DND-41 (cell line): ENCODE measurements around the gene TEX26.

ENCODE experiments used
- ATAC-seq: fragments of 200-7000 bp; cut with Tn5 transposase; 3 replicates; pipeline ENCODE4 v1.9.1; 2021; ENCODE audit warnings: low read depth; ENCODE audit not compliant: insufficient read depth
- DNase-seq: peaks from one replicate; pipeline ENCODE4 v3.0.0-alpha.2; 2020
- H2AFZ ChIP-seq: 2 replicates; pipeline ENCODE4 v1.6.0; 2012; ENCODE audit warnings: low read depth, low read length
- H3K27ac ChIP-seq: 2 replicates; pipeline ENCODE4 v1.5.1; 2012; ENCODE audit warnings: low read length, inconsistent platforms
- H3K27me3 ChIP-seq: fragments of 200-600 bp; sonication (generic); 2 replicates; pipeline ENCODE4 v1.6.0; 2012; ENCODE audit warnings: low read length, mild to moderate bottlenecking, inconsistent platforms; ENCODE audit not compliant: insufficient read depth, poor library complexity
- H3K36me3 ChIP-seq: 2 replicates; pipeline ENCODE4 v1.5.1; 2012; ENCODE audit warnings: low read length, inconsistent platforms; ENCODE audit not compliant: insufficient read depth
- H3K4me1 ChIP-seq: 2 replicates; pipeline ENCODE4 v1.5.1; 2012; ENCODE audit warnings: mild to moderate bottlenecking, low read length; ENCODE audit not compliant: insufficient read depth
- H3K4me2 ChIP-seq: 2 replicates; pipeline ENCODE4 v1.6.0; 2012; ENCODE audit warnings: mild to moderate bottlenecking, moderate library complexity, low read length, inconsistent platforms; ENCODE audit not compliant: insufficient read depth
- H3K4me3 ChIP-seq, 2 experiments: fragments of 200-600 bp in 1 of 2; shearing (Covaris generic) in 1 of 2; 2 replicates each; pipeline ENCODE4 v1.5.1; 2012 to 2016; ENCODE audit warnings: inconsistent platforms in 2 of 2, low read length in 2 of 2, mild to moderate bottlenecking in 2 of 2, low read depth in 1 of 2, moderate library complexity in 1 of 2
- H3K79me2 ChIP-seq: 2 replicates; pipeline ENCODE4 v1.6.0; 2012; ENCODE audit warnings: low read length, inconsistent platforms; ENCODE audit not compliant: insufficient read depth
- H3K9ac ChIP-seq: 2 replicates; pipeline ENCODE4 v1.6.0; 2012; ENCODE audit warnings: low read depth, mild to moderate bottlenecking, inconsistent platforms, low read length, moderate library complexity
- H3K9me3 ChIP-seq: 2 replicates; pipeline ENCODE4 v1.5.1; 2012; ENCODE audit warnings: low read length, moderate library complexity, mild to moderate bottlenecking, inconsistent platforms; ENCODE audit not compliant: insufficient read depth, severe bottlenecking
- H4K20me1 ChIP-seq: 2 replicates; pipeline ENCODE4 v1.6.0; 2012; ENCODE audit warnings: low read length; ENCODE audit not compliant: insufficient read depth
- CTCF ChIP-seq: IDR thresholded peaks from 2 replicates; pipeline ENCODE4 v1.5.1; 2012; ENCODE audit warnings: borderline replicate concordance, low read length, moderate library complexity, mild to moderate bottlenecking; ENCODE audit not compliant: poor library complexity, severe bottlenecking; ENCODE audit errors: extremely low read depth
- EZH2 ChIP-seq: IDR thresholded peaks from 3 replicates; pipeline ENCODE4 v1.6.1; 2012; ENCODE audit warnings: borderline replicate concordance, low read depth, mild to moderate bottlenecking, moderate library complexity, low read length, inconsistent platforms; ENCODE audit not compliant: severe bottlenecking

Gene TEX26

DNA sequence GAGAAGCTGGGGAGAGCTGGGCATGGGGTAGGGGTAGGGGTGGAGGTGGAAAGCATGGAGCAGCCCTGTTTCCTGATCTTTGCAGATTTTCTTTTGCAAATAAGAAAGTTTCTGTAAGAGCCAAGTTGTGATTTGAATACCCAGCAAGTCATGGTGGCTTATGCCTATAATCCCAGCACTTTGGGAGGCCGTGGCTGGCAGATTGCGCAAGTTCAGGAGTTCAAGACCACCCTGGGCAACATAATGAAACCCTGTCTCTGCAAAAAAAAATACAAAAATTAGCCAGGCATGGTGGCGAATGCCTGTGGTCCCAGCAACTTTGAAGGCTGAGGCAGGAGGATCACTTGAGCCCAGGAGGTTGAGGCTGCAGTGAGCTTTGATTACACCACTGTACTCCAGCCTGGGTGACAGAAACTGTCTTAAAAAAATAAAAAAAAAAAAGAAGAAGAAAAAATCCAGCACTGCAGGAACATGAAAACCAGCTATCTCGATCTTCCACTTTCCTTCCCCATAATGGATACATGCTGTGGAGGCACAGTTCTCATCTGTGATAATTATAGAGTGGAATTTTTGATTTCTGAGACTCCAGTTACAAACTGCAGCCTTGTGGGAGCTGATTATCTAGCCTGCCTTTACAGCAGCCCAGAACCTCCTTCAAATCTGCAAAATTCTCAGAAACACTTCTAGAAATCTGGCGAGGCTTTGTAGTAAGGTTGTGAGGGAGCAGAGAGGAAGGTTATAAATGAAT is 12.1 kb upstream of the TEX26 start:
- no peak for ATAC-seq
- H3K4me1 ChIP-seq = no peaks in the 10 kb centered on the region
- no peak overlapping the region for H3K4me3 ChIP-seq
- no peaks in the 10 kb centered on the region for H3K9me3 ChIP-seq
- H2AFZ ChIP-seq = no peak overlapping the region
- peaks cover 35% of the 10 kb centered on the region for H3K27me3 ChIP-seq
- no peak overlapping the region for H3K27ac ChIP-seq
- no peak overlapping the region for H3K4me2 ChIP-seq
- no peak for DNase-seq
- H3K79me2 ChIP-seq = no peaks in the 10 kb centered on the region
- H3K36me3 ChIP-seq = no peaks in the 10 kb centered on the region
- H4K20me1 ChIP-seq = 0 out of 2 replicates have a peak, but pooled peaks cover 3% of the 10 kb centered on the region
- no peak overlapping the region for H3K9ac ChIP-seq
- TF ChIP-seq CTCF = no peak
- no peak for TF ChIP-seq EZH2

DNA sequence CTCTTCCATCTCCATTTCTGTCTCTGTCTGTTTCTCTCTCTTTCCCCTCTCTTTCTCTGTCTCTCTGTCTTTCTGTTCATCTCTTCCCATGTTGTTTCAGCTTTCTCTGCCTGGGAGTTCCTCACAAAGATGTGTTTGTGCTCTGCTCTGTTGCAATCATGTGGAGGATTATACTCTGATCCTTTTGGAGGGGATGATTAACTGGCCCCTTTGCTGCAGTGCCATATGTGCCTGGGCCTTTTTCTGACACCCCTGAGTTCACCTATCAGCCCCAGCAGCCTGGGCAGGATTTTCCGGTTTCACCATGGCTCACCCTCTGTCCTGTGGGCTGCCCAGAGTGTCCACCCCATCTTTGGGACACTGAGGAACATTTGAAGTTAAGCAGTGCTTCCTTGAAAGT is 9.0 kb upstream of the TEX26 start:
- H3K9me3 ChIP-seq = no peaks in the 10 kb centered on the region
- H3K79me2 ChIP-seq = no peaks in the 10 kb centered on the region
- peaks cover 37% of the 10 kb centered on the region for H3K27me3 ChIP-seq
- H3K4me3 ChIP-seq = no peak overlapping the region
- no peaks in the 10 kb centered on the region for H3K4me1 ChIP-seq
- no peak overlapping the region for H3K4me2 ChIP-seq
- DNase-seq (no peak), ATAC-seq (no peak)
- H2AFZ ChIP-seq = no peak overlapping the region
- no peak overlapping the region for H3K27ac ChIP-seq
- no peaks in the 10 kb centered on the region for H3K36me3 ChIP-seq
- H3K9ac ChIP-seq = no peak overlapping the region
- H4K20me1 ChIP-seq = 0 out of 2 replicates have a peak, but pooled peaks cover 3% of the 10 kb centered on the region
- TF ChIP-seq CTCF (no peak), EZH2 (no peak)

- H3K27ac ChIP-seq = no peak overlapping the region
- H2AFZ ChIP-seq = no peak overlapping the region
- no peaks in the 10 kb centered on the region for H3K4me1 ChIP-seq
- no peaks in the 10 kb centered on the region for H3K36me3 ChIP-seq
- ATAC-seq = no peak
- peaks cover 35% of the 10 kb centered on the region for H3K27me3 ChIP-seq
- no peak overlapping the region for H3K9ac ChIP-seq
- H3K4me2 ChIP-seq = no peak overlapping the region
- no peaks in the 10 kb centered on the region for H3K79me2 ChIP-seq
- H4K20me1 ChIP-seq = 0 out of 2 replicates have a peak, but pooled peaks cover 3% of the 10 kb centered on the region
- DNase-seq = no peak
- TF ChIP-seq EZH2 = no peak
- no peak for TF ChIP-seq CTCF
- H3K9me3 ChIP-seq = no peaks in the 10 kb centered on the region
- H3K4me3 ChIP-seq = no peak overlapping the region
Observed at GRCh38 chr13:30924721-30925120, 7.7 kb upstream of the TEX26 start.
